ENCODE measurements around the gene TFAP2A. TPM values are rescaled to one million over a fixed set of nuclear protein-coding genes. Genes with fewer than 3 reads are reported as not detected.

The TFAP2A gene
- polyA plus RNA-seq, 1 donor from 2014 or later = 0.78 TPM

DNA sequence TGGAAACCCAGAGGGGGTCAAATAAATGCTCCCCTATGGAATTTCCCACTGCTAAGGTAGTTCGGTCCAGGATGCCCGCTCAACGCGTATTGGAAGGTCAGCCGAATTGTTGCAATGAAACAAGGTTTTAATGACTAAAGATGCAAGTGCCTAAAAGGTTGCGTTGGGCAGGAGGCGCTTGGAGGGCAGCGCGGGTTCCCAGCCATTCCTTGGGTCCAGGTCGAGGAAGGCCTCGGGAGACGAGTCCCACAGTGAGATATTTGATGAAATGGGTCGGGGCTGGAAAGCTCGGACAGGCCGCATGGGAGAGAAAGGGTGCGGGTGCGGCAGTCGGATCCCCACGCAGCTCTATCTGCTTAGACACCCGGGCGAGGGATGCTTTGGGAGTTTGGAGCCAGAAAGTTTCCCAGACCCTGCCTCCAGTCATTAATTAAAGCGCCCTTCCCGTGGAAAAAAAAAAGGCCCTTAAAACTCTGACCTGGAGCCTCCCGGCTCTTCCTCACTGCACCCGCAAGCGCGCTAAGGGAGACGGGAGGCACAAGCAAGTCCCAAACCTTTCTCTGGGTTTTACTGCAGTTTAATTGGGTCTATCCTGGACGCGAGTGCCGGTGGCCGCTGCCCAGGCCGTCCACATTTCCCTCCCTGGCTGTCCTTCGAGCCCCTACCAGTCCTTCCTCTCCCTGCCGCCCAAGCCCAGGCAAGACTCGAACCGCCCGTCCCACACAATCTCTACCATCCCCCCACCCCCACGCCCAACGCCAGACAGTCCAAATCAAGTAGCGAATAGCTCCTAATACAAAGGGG, 24.2 kb downstream of the TFAP2A start:
- Histone ChIP-seq H3K36me3 (ENCODE audit: insufficient read depth, low read length) (no peaks in the 10 kb centered on the region), H3K4me3 (ENCODE audit: low read length) (no peak overlapping the region), H3K9me2 (ENCODE audit: insufficient read depth, low read length) (no peaks in the 10 kb centered on the region)

GRCh38 chr6:10389739-10390494, 25.0 kb downstream of the TFAP2A start:
- Histone ChIP-seq H3K9me3 (ENCODE audit: low read length) (no peaks in the 10 kb centered on the region), H3K9me2 (ENCODE audit: insufficient read depth, low read length) (no peaks in the 10 kb centered on the region), H3K4me2 (ENCODE audit: low read length) (no peak overlapping the region), H3K79me2 (replicated peaks; ENCODE audit: insufficient read depth, low read length) (no peaks in the 10 kb centered on the region), H3K36me3 (ENCODE audit: insufficient read depth, low read length) (no peaks in the 10 kb centered on the region), H3F3A (ENCODE audit: insufficient read depth, low read length, poor library complexity, severe bottlenecking) (no peaks in the 10 kb centered on the region), H4K20me1 (ENCODE audit: insufficient read depth) (no peaks in the 10 kb centered on the region), H3K9ac (ENCODE audit: low read length) (no peak overlapping the region), H3K4me3 (ENCODE audit: low read length) (peak overlapping the region; percentile 5), H2AFZ (ENCODE audit: low read depth, low read length) (no peak overlapping the region), H3K27me3 (ENCODE audit: insufficient read depth, low read depth, low read length) (peaks cover 99% of the 10 kb centered on the region), H3K27ac (ENCODE audit: low read length) (no peak overlapping the region)
- TF ChIP-seq TAF1 (IDR thresholded peaks at IDR 0.05; ENCODE audit: low read depth) (no peak), RAD21 (conservative IDR thresholded peaks at IDR 0.05) (no peak), MXI1 (conservative IDR thresholded peaks at IDR 0.05; ENCODE audit: poor library complexity, severe bottlenecking) (no peak), POLR2AphosphoS5 (IDR thresholded peaks at IDR 0.05) (peak; percentile 10), CTCF (IDR thresholded peaks at IDR 0.05; ENCODE audit: poor library complexity, severe bottlenecking) (no peak), EZH2 (IDR thresholded peaks at IDR 0.05; ENCODE audit: borderline replicate concordance, insufficient read depth, low read length, poor library complexity, severe bottlenecking) (peak; percentile 39), EP300 (conservative IDR thresholded peaks at IDR 0.05; ENCODE audit: poor library complexity, severe bottlenecking) (no peak), SMC3 (conservative IDR thresholded peaks at IDR 0.05; ENCODE audit: poor library complexity) (no peak)
- TF ChIP-seq, protein P1, sequence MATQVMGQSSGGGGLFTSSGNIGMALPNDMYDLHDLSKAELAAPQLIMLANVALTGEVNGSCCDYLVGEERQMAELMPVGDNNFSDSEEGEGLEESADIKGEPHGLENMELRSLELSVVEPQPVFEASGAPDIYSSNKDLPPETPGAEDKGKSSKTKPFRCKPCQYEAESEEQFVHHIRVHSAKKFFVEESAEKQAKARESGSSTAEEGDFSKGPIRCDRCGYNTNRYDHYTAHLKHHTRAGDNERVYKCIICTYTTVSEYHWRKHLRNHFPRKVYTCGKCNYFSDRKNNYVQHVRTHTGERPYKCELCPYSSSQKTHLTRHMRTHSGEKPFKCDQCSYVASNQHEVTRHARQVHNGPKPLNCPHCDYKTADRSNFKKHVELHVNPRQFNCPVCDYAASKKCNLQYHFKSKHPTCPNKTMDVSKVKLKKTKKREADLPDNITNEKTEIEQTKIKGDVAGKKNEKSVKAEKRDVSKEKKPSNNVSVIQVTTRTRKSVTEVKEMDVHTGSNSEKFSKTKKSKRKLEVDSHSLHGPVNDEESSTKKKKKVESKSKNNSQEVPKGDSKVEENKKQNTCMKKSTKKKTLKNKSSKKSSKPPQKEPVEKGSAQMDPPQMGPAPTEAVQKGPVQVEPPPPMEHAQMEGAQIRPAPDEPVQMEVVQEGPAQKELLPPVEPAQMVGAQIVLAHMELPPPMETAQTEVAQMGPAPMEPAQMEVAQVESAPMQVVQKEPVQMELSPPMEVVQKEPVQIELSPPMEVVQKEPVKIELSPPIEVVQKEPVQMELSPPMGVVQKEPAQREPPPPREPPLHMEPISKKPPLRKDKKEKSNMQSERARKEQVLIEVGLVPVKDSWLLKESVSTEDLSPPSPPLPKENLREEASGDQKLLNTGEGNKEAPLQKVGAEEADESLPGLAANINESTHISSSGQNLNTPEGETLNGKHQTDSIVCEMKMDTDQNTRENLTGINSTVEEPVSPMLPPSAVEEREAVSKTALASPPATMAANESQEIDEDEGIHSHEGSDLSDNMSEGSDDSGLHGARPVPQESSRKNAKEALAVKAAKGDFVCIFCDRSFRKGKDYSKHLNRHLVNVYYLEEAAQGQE (IDR thresholded peaks at IDR 0.05; ENCODE audit: borderline replicate concordance) = no peak

More for the DNA sequence above, 24.2 kb downstream of the TFAP2A start:
- Histone ChIP-seq H3K9me3 (ENCODE audit: low read length) (no peaks in the 10 kb centered on the region), H4K20me1 (ENCODE audit: insufficient read depth) (no peaks in the 10 kb centered on the region), H3F3A (ENCODE audit: insufficient read depth, low read length, poor library complexity, severe bottlenecking) (no peaks in the 10 kb centered on the region), H3K79me2 (replicated peaks; ENCODE audit: insufficient read depth, low read length) (no peaks in the 10 kb centered on the region), H3K27me3 (ENCODE audit: insufficient read depth, low read depth, low read length) (peaks cover 99% of the 10 kb centered on the region), H3K9ac (ENCODE audit: low read length) (no peak overlapping the region), H3K27ac (ENCODE audit: low read length) (no peak overlapping the region), H3K4me2 (ENCODE audit: low read length) (no peak overlapping the region), H2AFZ (ENCODE audit: low read depth, low read length) (no peak overlapping the region)
- TF ChIP-seq POLR2AphosphoS5 (IDR thresholded peaks at IDR 0.05) (no peak), EZH2 (IDR thresholded peaks at IDR 0.05; ENCODE audit: borderline replicate concordance, insufficient read depth, low read length, poor library complexity, severe bottlenecking) (peak; percentile 71)

Measured in neural cell (in vitro differentiated cells).